ENCODE results near the gene CCDC12.

The CCDC12 gene

DNA sequence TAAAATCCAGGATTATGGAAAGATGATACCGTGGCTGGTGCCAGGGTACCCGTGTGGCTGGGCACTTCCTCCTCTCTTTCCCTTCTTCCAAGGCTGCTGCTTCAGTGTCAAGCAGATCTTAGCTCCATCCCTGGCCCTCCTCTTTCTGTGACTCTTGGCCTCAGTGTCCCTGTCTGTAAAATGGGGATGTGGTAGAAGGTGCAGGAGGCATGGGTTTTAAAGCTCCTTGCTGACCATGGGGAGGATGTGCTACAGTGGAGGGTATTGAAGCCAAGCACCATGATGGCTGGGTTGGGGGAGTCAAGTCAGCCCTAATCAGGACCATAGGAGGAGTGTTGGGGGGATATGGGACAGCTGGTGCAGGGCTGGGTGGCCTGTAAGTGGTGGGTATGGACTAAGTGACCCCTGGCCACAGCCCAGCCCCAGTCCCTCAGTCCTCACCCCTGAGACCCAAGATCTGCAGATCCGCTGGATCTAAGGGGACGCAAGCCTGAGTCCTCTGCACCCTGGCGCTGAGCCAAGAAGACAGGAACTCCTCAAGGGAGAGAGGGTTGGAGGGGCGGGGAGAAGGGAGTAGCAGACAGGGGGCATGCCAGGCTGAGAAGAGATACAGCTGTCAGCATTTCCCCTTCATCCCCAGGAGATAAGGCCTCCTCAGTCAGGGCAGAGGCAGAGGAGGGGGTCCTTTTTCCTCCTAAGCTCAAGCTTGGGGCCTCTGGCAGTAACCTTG lies 87.0 kb downstream of the CCDC12 start:
- Mint-ChIP-seq H3K9me3 (no peaks in the 10 kb centered on the region), H3K4me3 (no peak overlapping the region), H3K27ac (peak overlapping the region in 1 of 2 donors; percentile 38), H3K27me3 (peaks cover 40 to 75% of the 10 kb centered on the region in 2 donors), H3K36me3 (ENCODE audit: insufficient read depth) (peaks cover 4% of the 10 kb centered on the region), H3K4me1 (ENCODE audit: low read depth in 2 of 2) (peaks cover 0 to 9% of the 10 kb centered on the region in 2 donors)
- ATAC-seq (replicated peaks) (no peak), DNase-seq (no peak)

DNA sequence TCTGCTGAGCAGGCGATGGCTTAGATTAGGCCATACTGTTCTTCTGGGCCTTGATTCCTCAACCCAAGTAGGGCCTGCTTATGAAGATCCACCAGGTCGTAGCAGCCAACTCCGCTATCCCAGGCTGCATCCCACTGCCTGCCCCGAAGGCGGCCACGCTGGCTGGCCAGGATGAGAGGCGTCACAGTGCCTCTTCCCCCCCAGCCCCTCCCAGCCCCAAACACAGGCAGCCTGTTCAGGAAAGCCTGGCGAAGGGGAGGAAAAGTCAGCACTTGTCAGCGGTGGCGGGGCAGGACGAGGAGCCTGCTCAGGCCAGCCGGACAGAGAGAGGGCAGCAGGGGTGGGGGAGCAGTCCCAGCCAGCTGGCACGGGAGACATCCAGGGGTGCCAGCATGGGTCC lies 87.8 kb downstream of the CCDC12 start:
- Mint-ChIP-seq H3K9me3 (no peaks in the 10 kb centered on the region), H3K27me3 (peaks cover 43 to 75% of the 10 kb centered on the region in 2 donors), H3K27ac (no peak overlapping the region), H3K4me3 (no peak overlapping the region), H3K4me1 (ENCODE audit: low read depth in 2 of 2) (peaks cover 0 to 10% of the 10 kb centered on the region in 2 donors), H3K36me3 (ENCODE audit: insufficient read depth) (peaks cover 4% of the 10 kb centered on the region)
- ATAC-seq (replicated peaks) (no peak), DNase-seq (no peak)

DNA sequence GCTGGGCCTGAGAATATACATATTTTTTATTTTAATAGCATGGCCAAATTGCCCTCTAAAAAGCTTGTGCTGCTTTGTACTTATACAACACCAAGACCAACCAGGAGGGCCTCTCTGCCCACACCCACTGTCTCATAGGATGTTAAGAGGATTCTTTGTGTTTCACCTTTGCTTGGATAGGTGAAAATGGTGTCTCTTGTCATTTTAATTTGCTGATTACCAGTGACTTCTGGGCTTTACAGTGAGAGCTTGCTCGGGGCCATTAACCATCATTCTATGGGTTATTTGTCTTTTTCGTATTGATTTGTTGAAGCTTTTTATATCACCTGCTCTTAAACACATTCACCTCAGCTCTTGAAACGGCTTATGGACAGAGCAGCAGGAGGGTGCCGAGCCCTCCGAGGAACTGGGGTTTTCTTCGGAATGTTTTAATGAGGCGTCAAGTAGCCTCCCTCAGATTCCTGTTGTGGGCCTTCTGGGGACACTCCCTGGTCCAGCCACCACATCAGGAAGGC lies 88.5 kb downstream of the CCDC12 start:
- H3K9me3 Mint-ChIP-seq, result no peaks in the 10 kb centered on the region
- H3K27ac Mint-ChIP-seq, result no peak overlapping the region
- H3K36me3 Mint-ChIP-seq (ENCODE audit: insufficient read depth), result peaks cover 4% of the 10 kb centered on the region
- peaks cover 0 to 11% of the 10 kb centered on the region in 2 donors for H3K4me1 Mint-ChIP-seq (ENCODE audit: low read depth in 2 of 2)
- peaks cover 41 to 72% of the 10 kb centered on the region in 2 donors for H3K27me3 Mint-ChIP-seq
- H3K4me3 Mint-ChIP-seq, result no peak overlapping the region
- DNase-seq (no peak), ATAC-seq (replicated peaks) (no peak)

DNA sequence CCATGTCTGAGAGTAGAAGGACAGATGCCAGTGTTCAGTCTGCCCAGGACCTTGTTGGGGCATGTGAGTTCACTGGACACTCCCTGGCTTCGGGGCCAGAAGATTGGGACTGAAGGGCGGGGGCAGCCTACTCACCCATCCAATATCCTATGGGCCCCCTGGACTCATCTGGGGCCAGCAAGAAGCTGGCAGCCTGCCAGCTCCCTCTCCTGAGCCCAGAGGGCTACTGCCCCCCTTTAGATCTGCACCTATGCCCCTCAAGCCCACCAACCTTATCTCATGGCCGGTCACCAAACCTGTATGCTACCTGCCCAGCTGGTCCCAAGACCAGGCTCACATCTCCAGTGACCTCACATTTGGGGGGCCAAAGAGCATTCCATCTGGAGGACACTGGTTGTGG lies 90.9 kb downstream of the CCDC12 start:
- Mint-ChIP-seq H3K9me3 (no peaks in the 10 kb centered on the region), H3K36me3 (ENCODE audit: insufficient read depth) (no peaks in the 10 kb centered on the region), H3K27ac (no peak overlapping the region), H3K27me3 (peaks cover 21 to 62% of the 10 kb centered on the region in 2 donors), H3K4me1 (ENCODE audit: low read depth in 2 of 2) (peaks cover 6% of the 10 kb centered on the region in 2 donors), H3K4me3 (no peak overlapping the region)
- DNase-seq (no peak), ATAC-seq (replicated peaks) (no peak)

DNA sequence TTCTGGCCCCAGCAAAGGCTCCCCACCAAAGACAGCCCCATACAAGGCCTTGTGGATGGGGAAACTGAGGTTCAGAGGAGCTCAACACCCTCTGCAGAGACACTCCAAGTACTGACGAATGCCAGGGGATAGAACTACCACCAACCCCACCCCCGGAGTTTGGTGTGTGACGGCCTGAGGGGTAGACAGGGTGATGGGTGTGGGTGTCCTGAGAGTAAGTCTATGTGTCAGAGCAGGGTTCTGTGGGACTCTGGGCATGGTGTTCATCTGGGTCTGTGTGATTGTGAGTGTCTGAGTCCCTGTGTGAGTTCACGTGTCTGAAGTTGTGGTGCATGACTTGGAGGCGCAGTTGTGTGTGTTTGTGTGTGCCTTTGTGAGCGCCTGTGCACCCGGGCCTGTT lies 91.6 kb downstream of the CCDC12 start:
- DNase-seq (no peak), ATAC-seq (replicated peaks) (no peak)
- no peaks in the 10 kb centered on the region for H3K36me3 Mint-ChIP-seq (ENCODE audit: insufficient read depth)
- H3K27me3 Mint-ChIP-seq, result peaks cover 27 to 65% of the 10 kb centered on the region in 2 donors
- H3K4me3 Mint-ChIP-seq, result no peak overlapping the region
- no peak overlapping the region for H3K27ac Mint-ChIP-seq
- H3K9me3 Mint-ChIP-seq, result no peaks in the 10 kb centered on the region
- peaks cover 8 to 12% of the 10 kb centered on the region in 2 donors for H3K4me1 Mint-ChIP-seq (ENCODE audit: low read depth in 2 of 2)

DNA sequence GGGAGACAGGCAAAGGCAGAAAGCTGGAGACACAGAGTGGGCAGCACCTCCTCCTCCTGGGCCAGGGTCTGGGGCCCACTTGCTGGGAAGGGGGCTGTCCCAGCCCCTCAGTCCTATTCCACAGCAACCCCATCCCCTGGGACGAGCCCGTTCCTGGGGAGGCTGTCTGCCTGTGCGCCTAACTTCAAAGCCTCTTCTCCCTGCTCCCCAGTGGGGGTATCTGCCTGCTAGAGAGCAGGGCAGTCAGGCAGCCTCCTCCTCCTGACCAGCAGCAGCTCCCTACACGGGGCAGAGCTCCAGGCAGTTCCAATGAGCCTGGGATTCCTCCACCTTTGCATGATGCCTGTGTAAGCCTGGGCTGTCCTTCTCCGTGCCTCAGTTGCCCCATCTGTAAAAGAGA lies 92.1 kb downstream of the CCDC12 start:
- H3K36me3 Mint-ChIP-seq (ENCODE audit: insufficient read depth), result no peaks in the 10 kb centered on the region
- H3K9me3 Mint-ChIP-seq, result no peaks in the 10 kb centered on the region
- H3K4me1 Mint-ChIP-seq (ENCODE audit: low read depth in 2 of 2), result peaks cover 8 to 13% of the 10 kb centered on the region in 2 donors
- DNase-seq, result no peak
- no peak overlapping the region for H3K27ac Mint-ChIP-seq
- H3K27me3 Mint-ChIP-seq, result peaks cover 30 to 65% of the 10 kb centered on the region in 2 donors
- H3K4me3 Mint-ChIP-seq, result no peak overlapping the region
- ATAC-seq (replicated peaks), result no peak

DNA sequence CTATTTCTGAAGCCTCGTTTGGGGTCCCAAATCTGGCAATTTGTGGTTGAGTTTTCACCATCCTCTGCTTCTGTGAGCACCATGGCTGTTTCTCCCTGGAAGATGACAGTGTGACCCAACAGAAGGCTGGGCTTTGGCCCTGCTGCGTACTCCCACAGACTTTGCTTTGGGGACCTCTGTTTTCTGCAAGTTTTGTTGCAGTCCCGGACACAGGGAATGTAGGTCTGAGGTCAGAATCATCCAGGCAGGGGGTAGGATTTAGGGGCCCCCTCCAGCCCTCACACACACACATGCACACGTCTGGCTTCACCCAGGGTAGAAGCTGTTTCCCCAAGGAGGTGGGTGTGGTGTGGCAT lies 92.7 kb downstream of the CCDC12 start:
- ATAC-seq (replicated peaks), result no peak
- Mint-ChIP-seq H3K36me3 (ENCODE audit: insufficient read depth) (no peaks in the 10 kb centered on the region), H3K27ac (no peak overlapping the region), H3K27me3 (peaks cover 30 to 66% of the 10 kb centered on the region in 2 donors), H3K4me3 (peak overlapping the region; percentile 68 to 72), H3K4me1 (ENCODE audit: low read depth in 2 of 2) (peaks cover 8 to 13% of the 10 kb centered on the region in 2 donors), H3K9me3 (no peaks in the 10 kb centered on the region)
- no peak for DNase-seq

DNA sequence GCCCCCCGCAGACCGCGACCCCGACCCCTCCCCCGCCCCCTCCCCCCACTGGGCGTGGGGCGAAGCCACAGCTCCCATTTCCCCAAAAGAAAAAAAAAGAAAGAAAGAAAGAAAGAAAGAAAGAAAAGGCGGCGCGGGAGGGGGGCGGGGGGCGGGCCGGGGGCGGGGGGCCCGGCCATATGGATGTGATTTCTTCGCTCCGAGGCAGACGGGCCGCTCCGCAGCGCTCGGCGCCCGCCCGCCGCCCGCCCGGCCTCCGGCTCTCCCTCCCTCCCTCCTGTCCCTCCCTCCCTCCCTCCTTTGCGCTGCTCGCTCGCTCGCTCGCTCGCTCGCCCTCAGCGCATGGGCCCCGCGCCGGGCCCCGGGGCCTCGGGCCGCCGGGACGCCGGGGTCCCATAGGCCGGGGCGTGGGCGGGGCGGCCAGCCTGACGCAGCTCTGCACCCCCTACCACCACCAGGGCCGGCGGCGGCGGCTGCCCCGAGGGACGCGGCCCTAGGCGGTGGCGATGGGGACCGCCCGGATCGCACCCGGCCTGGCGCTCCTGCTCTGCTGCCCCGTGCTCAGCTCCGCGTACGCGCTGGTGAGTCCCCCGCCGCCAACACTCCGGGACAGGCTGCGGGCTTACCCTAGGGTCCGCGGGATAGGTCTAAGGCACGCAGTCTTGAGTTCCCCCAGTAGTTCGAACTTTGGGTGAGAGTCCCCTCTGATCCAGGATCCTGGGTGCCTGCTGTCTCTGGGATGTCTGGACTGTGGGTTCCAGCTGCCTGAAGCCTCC lies 93.3 kb downstream of the CCDC12 start:
- Mint-ChIP-seq H3K4me1 (ENCODE audit: low read depth in 2 of 2) (peaks cover 8 to 13% of the 10 kb centered on the region in 2 donors), H3K36me3 (ENCODE audit: insufficient read depth) (no peaks in the 10 kb centered on the region), H3K4me3 (peak overlapping the region; percentile 72 to 76), H3K27me3 (peaks cover 30 to 70% of the 10 kb centered on the region in 2 donors), H3K27ac (no peak overlapping the region), H3K9me3 (no peaks in the 10 kb centered on the region)
- DNase-seq (no peak), ATAC-seq (replicated peaks) (peak; percentile 60)

DNA sequence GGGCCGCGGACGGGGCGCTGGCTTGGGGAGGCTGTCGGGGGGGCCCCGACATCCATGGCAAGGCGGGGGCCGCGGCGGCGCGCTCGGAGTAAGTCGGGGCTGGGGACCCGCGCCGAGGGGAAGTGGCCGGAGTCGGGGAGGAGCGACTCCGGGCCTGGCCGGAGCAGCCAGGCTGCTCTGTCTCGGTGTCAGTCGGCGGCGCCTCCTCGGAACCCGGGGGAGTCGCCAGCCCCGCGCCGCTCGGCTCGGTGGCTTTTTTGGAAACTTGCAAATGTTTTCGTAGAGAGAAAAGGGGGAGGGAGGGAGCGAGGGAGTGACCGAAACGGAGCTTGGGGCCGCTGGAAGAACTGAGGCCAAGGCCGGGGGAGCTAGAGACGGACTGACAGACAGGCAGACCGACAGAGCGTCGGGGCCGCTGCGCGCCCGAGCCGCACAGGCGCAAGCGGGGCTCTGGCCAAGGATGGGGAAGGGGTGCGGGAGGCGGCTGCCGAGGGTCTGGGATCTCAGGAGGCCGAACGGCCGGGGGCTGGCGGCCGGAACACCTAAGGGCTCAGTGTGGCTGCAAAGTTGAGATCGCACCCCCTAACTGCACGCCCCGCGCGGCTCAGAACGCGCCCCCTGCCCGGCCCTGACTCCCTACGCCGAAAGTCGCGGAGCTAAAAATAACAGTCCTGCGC lies 94.0 kb downstream of the CCDC12 start:
- ATAC-seq (replicated peaks) (peak; percentile 30), DNase-seq (no peak)
- H3K27ac Mint-ChIP-seq, result no peak overlapping the region
- H3K9me3 Mint-ChIP-seq, result no peaks in the 10 kb centered on the region
- no peaks in the 10 kb centered on the region for H3K36me3 Mint-ChIP-seq (ENCODE audit: insufficient read depth)
- H3K27me3 Mint-ChIP-seq, result peaks cover 30 to 70% of the 10 kb centered on the region in 2 donors
- peak overlapping the region; percentile 72 to 76 for H3K4me3 Mint-ChIP-seq
- peaks cover 8 to 13% of the 10 kb centered on the region in 2 donors for H3K4me1 Mint-ChIP-seq (ENCODE audit: low read depth in 2 of 2)

DNA sequence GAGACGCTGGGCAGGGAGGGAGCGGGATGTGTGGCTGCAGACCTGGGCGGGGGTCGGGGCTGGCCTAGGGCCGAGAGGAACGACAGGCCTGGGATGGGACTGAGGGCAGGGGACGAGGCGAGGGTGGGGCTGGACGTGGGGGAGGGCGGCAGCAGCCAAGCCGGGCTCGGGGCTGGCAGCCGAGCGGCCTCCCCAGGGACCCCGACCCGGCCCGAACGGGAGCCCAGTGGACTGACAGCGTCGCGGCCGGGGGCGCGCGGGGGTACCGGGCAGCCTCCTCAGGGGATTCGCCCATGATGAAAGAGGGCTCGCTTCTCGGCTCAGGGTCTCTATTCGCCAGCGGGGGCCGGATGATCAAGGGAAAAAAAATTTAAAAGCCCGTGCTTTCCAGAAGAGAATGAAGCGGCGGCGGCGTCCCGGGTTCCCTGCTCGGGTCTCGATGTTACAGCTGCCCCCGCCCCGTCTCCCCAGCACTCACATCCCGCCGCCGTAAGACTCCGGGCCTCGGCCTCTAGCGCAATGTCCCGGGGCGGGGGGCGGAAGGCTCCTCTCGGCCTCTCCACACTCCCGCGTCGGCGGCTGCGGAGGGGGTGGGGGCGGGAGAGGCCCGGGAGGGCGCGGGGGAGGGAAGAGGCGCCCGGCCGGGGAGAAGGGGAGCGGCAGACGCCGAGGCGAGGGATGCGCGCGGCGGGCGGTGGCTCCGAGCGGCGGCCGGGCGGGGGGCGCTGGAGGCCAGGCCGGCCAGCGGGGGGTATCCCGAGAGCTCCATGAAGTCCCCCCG lies 94.8 kb downstream of the CCDC12 start:
- DNase-seq (peak in 1 of 3 experiments; percentile 18), ATAC-seq (replicated peaks) (peak; percentile 45)
- Mint-ChIP-seq H3K36me3 (ENCODE audit: insufficient read depth) (no peaks in the 10 kb centered on the region), H3K4me1 (ENCODE audit: low read depth in 2 of 2) (peaks cover 8 to 13% of the 10 kb centered on the region in 2 donors), H3K27ac (no peak overlapping the region), H3K4me3 (peak overlapping the region; percentile 76 to 83), H3K9me3 (no peaks in the 10 kb centered on the region), H3K27me3 (peaks cover 30 to 70% of the 10 kb centered on the region in 2 donors)

DNA sequence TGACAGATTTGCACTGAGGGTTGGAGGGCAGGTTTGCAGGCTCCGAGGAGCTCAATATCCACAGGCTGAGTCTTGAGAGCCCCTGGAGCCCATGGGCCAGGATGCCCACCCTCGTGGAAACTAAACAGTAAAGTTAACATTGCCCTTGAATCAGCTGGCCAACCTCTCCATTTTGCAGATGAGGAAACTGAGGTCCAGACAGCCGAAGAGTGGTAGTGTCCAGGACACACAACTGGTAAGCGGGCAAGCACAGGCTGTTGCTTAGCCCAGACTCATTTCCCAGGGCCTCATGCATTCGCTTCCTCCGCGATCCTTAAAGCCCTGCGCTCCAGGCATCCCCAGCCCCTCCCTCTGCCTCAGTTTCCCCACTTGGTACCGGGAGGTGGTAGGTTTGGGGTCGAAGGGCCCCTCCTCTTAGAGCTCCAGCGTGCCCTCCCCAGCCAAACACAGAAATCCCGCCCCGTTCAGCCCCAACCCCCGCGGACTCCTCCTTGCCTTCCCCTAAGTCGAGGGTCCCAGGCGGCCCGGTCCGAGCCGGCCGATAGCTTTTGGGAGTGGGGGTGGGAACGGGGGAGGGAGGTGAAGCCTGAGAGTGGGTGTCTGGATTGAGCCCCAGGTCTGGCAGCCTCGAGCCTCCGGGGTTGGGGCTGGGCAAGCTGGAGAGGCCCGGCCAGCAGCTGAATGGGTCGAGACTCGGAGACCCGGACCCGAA lies 95.5 kb downstream of the CCDC12 start:
- H3K4me1 Mint-ChIP-seq (ENCODE audit: low read depth in 2 of 2), result peaks cover 8 to 13% of the 10 kb centered on the region in 2 donors
- DNase-seq, result no peak
- H3K9me3 Mint-ChIP-seq, result no peaks in the 10 kb centered on the region
- H3K36me3 Mint-ChIP-seq (ENCODE audit: insufficient read depth), result no peaks in the 10 kb centered on the region
- H3K27me3 Mint-ChIP-seq, result peaks cover 30 to 68% of the 10 kb centered on the region in 2 donors
- H3K27ac Mint-ChIP-seq, result no peak overlapping the region
- ATAC-seq (replicated peaks), result no peak
- H3K4me3 Mint-ChIP-seq, result peak overlapping the region; percentile 76 to 83

DNA sequence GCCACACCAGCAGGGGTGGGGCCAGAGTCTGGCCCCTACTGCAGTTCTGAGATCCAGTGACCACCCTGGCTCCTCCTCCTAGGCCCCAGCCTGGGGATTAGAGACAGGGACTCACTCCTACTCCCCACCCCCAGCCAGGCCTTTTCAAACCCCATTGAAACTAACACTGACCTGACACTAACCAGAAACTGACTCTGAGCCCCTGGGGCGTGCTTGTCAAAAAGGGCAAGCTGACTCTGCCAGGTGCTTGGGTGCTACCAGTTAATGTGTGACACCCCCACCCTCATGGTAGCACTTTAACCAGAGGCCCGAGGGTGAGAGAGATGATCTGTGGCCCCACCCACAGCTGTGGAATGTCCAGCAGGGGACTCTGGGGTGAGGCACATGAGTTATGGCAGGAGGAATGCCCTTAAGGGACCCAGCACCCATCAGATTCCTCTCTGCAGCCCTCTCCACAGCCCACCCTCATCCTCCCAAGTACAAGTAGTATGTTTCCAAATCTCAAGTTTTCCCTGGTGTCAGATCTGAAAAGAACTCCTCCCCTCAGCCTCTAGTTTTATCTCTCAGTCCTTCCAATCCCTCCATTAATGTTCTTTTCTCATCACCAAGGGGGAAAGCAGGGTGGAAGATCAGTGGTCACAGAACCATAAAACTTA lies 97.6 kb downstream of the CCDC12 start:
- Mint-ChIP-seq H3K4me3 (no peak overlapping the region), H3K4me1 (ENCODE audit: low read depth in 2 of 2) (peaks cover 8 to 13% of the 10 kb centered on the region in 2 donors), H3K36me3 (ENCODE audit: insufficient read depth) (no peaks in the 10 kb centered on the region), H3K27me3 (peaks cover 24 to 51% of the 10 kb centered on the region in 2 donors), H3K27ac (no peak overlapping the region), H3K9me3 (no peaks in the 10 kb centered on the region)
- DNase-seq, result no peak
- no peak for ATAC-seq (replicated peaks)
